GM12872 (cell line): ENCODE results near the gene ARL5A.

ENCODE experiments used
- TF ChIP-seq, protein P1 (sequence below): IDR thresholded peaks from 3 replicates; pipeline ENCODE4 v1.5.1; 2011; ENCODE audit warnings: low read depth, mild to moderate bottlenecking, low read length, moderate library complexity; ENCODE audit not compliant: insufficient read depth

The ARL5A gene

DNA sequence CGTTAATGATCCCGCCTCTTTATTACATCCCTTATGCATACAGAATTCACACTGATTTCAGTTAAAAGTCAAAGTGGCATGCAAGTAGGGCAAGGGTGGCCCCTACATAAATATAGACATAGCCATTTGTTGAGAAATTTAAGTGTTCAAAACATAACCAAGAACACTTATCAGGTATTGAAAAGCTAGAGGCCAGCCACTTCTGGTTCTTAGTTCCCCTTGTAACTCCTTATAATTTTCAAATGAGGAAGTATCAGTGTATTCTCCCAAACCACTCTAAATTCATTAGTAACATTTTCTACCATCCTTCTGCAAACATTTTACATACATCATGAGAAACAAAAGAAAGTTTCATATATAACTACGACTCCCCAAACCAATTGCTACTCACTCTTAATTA, 5.8 kb upstream of the ARL5A start:
- TF ChIP-seq, protein P1, sequence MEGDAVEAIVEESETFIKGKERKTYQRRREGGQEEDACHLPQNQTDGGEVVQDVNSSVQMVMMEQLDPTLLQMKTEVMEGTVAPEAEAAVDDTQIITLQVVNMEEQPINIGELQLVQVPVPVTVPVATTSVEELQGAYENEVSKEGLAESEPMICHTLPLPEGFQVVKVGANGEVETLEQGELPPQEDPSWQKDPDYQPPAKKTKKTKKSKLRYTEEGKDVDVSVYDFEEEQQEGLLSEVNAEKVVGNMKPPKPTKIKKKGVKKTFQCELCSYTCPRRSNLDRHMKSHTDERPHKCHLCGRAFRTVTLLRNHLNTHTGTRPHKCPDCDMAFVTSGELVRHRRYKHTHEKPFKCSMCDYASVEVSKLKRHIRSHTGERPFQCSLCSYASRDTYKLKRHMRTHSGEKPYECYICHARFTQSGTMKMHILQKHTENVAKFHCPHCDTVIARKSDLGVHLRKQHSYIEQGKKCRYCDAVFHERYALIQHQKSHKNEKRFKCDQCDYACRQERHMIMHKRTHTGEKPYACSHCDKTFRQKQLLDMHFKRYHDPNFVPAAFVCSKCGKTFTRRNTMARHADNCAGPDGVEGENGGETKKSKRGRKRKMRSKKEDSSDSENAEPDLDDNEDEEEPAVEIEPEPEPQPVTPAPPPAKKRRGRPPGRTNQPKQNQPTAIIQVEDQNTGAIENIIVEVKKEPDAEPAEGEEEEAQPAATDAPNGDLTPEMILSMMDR = no peak

DNA sequence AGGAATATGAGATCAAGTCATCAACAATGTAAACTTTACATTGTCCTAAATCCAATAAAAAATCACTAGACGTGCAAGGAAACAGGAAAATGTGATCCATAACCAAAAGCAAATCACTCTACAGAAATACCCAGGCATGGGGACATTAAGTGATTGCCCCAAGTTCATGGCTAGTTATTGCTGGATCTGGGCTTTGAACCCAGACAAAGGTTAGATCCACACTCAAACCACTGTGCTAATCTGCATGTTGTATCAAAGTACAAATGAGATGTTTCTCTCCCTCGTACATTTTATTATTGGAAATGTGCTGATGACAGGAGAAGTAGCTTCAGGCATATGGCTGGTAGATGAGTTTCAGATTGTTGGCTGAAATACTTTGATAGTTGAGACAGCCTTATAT, 2.7 kb upstream of the ARL5A start:
- TF ChIP-seq, protein P1 = no peak

DNA sequence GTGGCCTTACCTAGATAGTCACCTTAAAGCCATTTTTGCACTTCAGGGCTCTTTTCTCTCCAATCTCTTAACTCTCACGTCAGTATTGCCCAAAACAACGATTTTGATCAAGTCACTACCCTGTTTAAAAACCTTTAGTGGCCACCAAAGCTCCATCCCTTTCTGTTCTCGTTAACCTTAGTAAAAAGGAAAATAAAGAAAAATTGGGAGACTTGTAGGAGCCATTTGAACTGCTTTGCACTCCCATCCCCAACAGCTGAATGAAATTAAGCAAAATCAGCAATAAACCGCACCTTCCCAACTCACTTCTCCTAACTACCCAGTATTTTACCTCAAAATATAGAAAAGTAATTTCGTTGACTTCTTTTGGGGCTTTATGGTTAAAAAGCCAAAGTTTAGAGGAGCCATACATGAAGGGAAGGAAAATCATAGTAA, 686 bp upstream of the ARL5A start:
- TF ChIP-seq, protein P1 = no peak

DNA sequence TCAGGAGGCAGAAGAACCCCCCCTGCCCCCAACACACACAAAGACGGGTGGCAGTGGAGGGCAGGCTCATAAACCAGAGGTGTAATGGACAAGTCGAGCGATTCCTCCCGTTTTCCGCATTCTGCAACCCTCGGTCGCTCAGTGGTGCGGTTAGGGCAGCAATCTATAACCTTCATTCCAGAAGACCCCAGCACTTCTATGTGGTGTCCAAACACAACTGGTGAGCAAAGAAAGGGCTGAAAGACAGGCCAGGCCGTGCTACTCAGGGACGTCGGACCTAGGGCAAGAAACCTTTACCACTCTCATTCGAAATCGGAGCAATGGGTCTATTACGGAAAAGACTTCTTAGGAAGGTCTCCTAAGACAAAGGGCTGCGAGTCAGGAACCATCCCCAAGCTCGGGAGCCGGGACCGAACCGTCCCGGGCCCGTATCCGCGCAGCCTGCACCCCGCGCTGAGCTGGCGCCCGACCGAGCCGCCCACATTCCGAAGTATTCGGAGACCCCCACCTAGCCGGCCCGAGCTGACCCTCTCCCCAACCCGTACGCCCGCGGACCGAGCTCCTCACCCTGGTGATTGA, 568 bp downstream of the ARL5A start:
- TF ChIP-seq, protein P1 = no peak

DNA sequence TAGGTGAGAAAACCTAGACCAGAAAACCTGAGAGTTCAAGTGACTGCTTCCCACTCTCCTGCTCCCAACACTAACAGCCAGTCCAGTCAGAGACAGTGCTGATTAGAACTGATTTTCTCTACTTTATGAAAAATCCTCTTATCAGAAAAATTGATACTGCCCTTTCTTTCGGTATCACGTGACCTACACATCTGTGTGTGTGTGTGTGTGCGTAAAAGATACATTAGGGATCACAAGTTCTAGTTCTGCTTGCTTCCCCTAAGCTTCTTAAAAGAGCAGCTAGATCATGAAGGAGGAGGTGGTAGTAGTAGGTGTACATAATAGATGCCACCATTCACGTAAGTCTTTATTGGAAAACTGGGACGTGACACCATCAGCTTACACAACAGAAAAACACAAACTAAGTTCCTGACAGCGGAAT, 1.5 kb downstream of the ARL5A start:
- TF ChIP-seq, protein P1 = no peak

DNA sequence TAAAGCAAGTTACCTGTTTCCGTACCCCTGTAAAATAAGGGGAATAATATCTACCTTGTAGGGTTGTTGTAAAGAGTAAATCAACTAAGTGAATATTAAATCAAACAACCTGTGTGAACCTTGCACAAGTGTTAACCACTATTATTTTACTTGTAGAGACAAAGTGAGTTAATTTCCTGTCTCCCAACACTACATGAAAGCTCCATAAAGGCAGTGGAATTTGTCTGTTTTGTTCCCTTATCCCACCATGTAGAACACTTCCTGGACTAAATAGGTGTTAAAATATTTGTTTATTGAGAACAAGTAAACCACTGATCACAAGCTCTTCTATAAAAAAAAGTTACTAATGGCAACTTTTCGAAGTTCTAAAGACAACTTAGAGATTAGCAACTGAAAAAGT, 3.3 kb downstream of the ARL5A start:
- TF ChIP-seq, protein P1 = no peak

DNA sequence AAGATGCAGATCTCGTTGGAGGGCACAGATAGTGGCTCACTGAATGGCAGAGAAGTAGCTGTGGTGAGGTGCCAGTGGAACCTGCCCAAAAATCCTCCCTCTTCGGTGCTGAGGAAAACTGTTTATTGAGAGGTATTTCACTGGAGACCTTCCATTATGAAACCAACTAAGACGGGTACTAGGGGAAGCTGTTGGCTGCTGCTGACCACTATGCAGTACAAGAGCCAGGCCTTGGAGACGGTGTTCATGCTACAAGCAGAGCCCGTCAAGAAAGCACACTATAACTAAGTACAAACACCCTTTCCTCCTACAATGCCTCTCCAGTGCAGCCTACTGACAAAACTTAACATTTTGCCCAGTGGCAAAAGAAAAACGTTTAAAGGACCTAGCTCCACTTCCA, 4.6 kb downstream of the ARL5A start:
- TF ChIP-seq, protein P1 = no peak
